Stimulated activated CD4-positive, alpha-beta T cell treated with anti-CD3 and anti-CD28 coated beads, Interleukin-15, amount 100 ng/mL, for 48 hours (primary cell): ENCODE measurements around the gene BCAT1.
"Not testable (repeated sequence)": the region's sequence is repeated elsewhere in the genome, so short reads cannot be mapped to it uniquely, and the experiment has no call there.

Source experiments
- DNase-seq, 2 donors: peaks; one replicate each; pipeline ENCODE4 v3.0.0-alpha.2; 2020; ENCODE audit warnings: low read depth in 2 of 2

The BCAT1 gene

GRCh38 chr12:24901576-24902461 is 47.1 kb downstream of the BCAT1 start:
- no peak for DNase-seq

GRCh38 chr12:24900196-24900595 is 48.7 kb downstream of the BCAT1 start:
- no peak for DNase-seq

- DNase-seq: no peak
These were observed 49.3 kb downstream of the BCAT1 start for GRCh38 chr12:24899503-24900075.

GRCh38 chr12:24898606-24899005 is 50.3 kb downstream of the BCAT1 start:
- DNase-seq: no peak

GRCh38 chr12:24898185-24898584 is 50.7 kb downstream of the BCAT1 start:
- no peak for DNase-seq

DNA sequence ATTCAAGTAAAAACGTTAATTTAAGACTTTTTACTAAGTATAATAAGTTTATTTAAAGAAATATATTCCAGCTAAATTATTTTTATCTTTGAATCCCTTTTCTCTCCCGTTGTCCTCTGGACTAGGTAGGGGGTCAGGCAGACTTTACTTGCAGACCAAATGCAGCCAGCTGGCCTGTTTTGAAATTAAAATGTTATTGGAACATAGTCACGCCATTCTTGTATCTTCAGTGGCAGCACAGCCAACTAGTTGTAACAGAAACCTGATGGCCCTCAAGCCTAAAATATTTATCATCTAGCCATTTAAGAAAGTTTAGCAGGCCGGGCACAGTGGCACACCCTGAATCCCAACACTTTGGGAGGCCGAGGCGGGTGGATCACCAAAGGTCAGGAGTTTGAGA is 52.7 kb downstream of the BCAT1 start:
- no peak for DNase-seq

GRCh38 chr12:24895612-24896011 is 53.3 kb downstream of the BCAT1 start:
- DNase-seq: no peak

GRCh38 chr12:24894879-24895278 is 54.0 kb downstream of the BCAT1 start:
- DNase-seq: no peak

- no peak for DNase-seq
These were observed 58.7 kb downstream of the BCAT1 start for GRCh38 chr12:24890048-24890803.

- DNase-seq: no peak
These were observed 59.5 kb downstream of the BCAT1 start for GRCh38 chr12:24889411-24889810.

DNA sequence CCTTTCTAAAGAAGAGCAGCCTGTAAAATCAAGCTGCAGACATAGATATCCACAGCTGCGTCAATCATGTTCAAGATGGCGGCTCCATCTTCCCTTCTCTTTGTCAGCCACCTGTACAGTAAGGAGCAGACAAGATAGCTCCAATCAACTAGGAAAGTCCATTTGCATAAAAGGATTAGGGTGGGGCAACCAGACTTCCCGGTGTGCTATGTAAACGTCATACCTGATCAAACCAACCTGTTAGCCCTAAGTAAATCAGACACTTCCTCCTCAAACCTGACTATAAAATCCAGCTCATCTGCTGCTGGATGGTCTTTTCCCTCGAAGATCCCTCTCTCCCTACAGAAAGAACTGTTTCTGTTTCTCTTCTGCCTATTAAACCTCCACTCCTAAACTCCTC is 60.1 kb downstream of the BCAT1 start:
- DNase-seq: no peak

DNA sequence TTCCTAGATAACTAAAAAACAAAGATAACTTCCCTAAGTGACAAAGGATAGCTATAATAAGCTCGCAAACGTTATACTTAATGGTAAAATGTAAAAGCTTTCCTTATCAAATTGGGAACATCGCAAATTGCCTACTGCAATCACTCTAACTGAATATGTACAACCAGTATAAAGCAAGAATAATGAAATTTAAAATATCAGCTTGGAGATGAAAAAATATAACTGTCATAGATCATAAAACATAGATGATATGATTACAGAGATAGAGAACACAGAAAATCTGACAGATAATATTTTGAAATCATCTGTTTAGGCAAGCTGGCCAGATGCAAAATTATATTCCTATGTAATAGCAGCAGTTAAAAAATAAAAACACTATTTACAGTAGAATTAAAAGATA is 64.0 kb downstream of the BCAT1 start:
- DNase-seq: no peak

GRCh38 chr12:24881724-24882371 is 67.1 kb downstream of the BCAT1 start:
- no peak for DNase-seq

GRCh38 chr12:24881227-24881626 is 67.7 kb downstream of the BCAT1 start:
- no peak for DNase-seq

- no peak for DNase-seq
These were observed 68.2 kb downstream of the BCAT1 start for GRCh38 chr12:24880732-24881131.

DNA sequence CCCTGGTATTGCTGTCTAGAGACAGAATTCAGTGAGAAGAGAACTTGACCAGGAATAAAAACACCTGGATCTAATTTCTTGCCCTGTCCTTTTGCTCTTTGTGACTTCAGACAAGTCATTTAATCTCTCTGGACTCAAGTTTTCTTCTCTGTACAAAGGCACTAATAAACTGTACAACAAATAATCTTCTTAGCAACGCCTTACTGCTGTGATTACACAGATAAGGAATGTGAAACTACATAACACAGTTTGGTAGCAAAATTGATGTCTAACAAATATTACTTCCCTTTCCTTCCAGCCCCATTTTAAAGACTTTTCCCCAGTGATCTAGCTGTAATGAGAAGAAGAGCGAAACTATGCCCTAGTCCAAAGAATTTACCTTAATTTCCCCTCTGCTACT is 69.3 kb downstream of the BCAT1 start:
- no peak for DNase-seq

DNA sequence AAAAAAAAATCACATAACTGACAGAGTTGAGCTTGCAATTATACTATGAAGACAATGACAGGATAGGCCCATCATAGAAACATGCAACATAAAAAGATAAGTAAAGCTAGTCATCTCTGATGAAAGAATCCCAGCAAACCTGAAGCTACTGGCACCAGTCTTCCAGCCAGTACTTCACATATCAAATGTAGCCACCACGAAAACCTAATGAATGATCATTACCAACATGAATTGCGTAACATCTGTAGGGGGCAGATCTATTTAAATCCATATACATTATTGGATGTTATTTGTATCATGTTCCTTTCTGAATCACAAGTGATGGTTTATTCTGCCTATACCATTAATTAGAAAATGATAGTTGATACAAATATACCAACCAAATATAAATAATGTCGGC is 73.9 kb downstream of the BCAT1 start:
- DNase-seq: no peak

DNA sequence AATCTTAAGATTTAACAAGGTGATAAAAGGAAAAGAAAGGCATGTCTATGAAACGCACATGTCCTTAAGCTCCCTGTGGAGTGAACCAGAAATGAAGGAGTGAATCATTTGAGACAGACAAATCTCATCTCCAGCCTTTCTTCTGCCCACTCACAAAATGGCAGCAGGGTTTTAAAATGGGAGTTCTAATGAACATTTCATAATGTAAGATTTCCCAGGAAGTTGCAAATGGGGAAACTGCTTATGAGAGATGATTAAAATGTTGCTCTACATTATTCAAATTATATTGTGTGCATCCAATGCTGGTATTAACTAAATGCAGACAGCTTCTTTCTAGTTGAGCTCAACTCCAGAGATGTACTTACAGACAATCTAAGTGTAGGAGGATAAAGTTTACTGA is 76.7 kb downstream of the BCAT1 start:
- DNase-seq: no peak

DNA sequence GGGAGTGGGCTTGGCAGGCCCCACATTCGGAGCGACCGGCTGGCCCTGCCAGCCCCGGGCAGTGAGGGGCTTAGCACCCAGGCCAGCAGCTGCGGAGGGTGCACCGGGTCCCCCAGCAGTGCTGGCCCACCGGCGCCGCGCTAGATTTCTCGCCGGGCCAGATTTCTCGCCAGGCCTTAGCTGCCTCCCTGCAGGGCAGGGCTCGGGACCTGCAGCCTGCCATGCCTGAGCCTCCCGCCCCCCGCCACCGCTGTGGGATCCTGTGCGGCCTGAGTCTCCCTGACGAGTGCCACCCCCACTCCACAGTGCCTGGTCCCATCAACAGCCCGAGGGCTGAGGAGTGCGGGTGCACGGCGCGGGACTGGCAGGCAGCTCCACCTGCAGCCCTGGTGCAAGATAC is 82.8 kb downstream of the BCAT1 start:
- not testable (repeated sequence) for DNase-seq

- DNase-seq: no peak
These were observed 84.1 kb downstream of the BCAT1 start for GRCh38 chr12:24864796-24865125.

GRCh38 chr12:24861766-24862540 is 86.9 kb downstream of the BCAT1 start:
- DNase-seq: no peak

DNA sequence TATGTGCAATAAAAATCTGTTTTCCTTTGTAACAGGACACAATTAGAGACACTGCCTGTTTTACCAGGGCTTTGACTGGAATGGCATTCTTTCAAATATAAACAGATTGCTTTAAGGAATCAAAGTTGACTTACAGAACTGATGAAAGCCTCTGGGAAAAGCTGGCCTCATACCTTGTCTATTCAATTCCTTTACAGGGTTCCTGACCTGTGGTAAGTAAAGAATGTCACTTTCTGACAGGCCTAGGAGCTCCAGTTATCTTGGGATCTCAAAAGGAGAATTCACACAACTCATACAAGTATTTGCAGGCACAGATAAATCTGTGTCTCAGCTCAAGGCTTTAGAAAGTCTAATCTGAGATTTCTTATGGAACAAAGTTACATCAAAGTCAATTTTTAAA is 88.4 kb downstream of the BCAT1 start:
- no peak for DNase-seq
